22Rv1 (cell line): ENCODE data around the gene PNKP.

Source experiments
- CTCF ChIP-seq: fragments of 450-650 bp; IDR thresholded peaks from 2 replicates; pipeline ENCODE4 v1.5.1; 2017; ENCODE audit warnings: mild to moderate bottlenecking
- ZFX ChIP-seq: fragments of 450-650 bp; IDR thresholded peaks from 2 replicates; pipeline ENCODE4 v1.6.1; 2017; ENCODE audit warnings: antibody characterized with exemption, borderline replicate concordance

- TF ChIP-seq CTCF (peak; percentile 5; the same call in 1 of the 2 replicates), ZFX (no peak)
These were observed 47.9 kb upstream of the PNKP start for GRCh38 chr19:49915271-49915670.
